Neural cell (in vitro differentiated cells): ENCODE results near the gene BBS12. TPM values are rescaled to one million over a fixed set of nuclear protein-coding genes. Genes with fewer than 3 reads are reported as not detected.

Source experiments
- H2AFZ ChIP-seq: fragments of 200-600, 300-800 bp; sonication (generic), shearing (Covaris generic); 2 replicates; pipeline ENCODE4 v1.6.0; 2014; ENCODE audit warnings: low read depth, mild to moderate bottlenecking, antibody characterized with exemption, low read length, moderate library complexity
- H3F3A ChIP-seq: fragments of 200-600 bp; shearing (Covaris generic); 2 replicates; pipeline ENCODE4 v1.6.1; 2016; ENCODE audit warnings: mild to moderate bottlenecking, moderate library complexity, mixed read lengths, antibody characterized with exemption, low read length; ENCODE audit not compliant: insufficient read depth, poor library complexity, severe bottlenecking
- H3K27ac ChIP-seq: fragments of 200-600, 300-800 bp; sonication (generic), shearing (Covaris generic); 2 replicates; pipeline ENCODE4 v1.5.1; 2014; ENCODE audit warnings: mild to moderate bottlenecking, low read length, moderate library complexity
- H3K27me3 ChIP-seq: fragments of 300-800, 200-600 bp; sonication (generic), shearing (Covaris generic); 2 replicates; pipeline ENCODE4 v1.6.0; 2014; ENCODE audit warnings: mild to moderate bottlenecking, low read depth, low read length, moderate library complexity; ENCODE audit not compliant: insufficient read depth
- H3K36me3 ChIP-seq: fragments of 300-800, 200-600 bp; sonication (generic), shearing (Covaris generic); 2 replicates; pipeline ENCODE4 v1.5.1; 2014; ENCODE audit warnings: mild to moderate bottlenecking, antibody characterized with exemption, low read length, moderate library complexity; ENCODE audit not compliant: insufficient read depth
- H3K4me2 ChIP-seq: fragments of 300-800, 200-600 bp; sonication (generic), shearing (Covaris generic); 2 replicates; pipeline ENCODE4 v1.6.0; 2014; ENCODE audit warnings: mild to moderate bottlenecking, low read length
- H3K4me3 ChIP-seq: fragments of 300-800, 200-600 bp; sonication (generic), shearing (Covaris generic); 2 replicates; pipeline ENCODE4 v1.5.1; 2014; ENCODE audit warnings: mild to moderate bottlenecking, low read length, moderate library complexity
- H3K79me2 ChIP-seq: fragments of 200-600 bp; shearing (Covaris generic); replicated peaks from 2 replicates; pipeline ENCODE4 v1.6.0; 2014; ENCODE audit warnings: mild to moderate bottlenecking, low read length, moderate library complexity; ENCODE audit not compliant: insufficient read depth
- H3K9ac ChIP-seq: fragments of 300-800, 200-600 bp; sonication (generic), shearing (Covaris generic); 2 replicates; pipeline ENCODE4 v1.6.1; 2016; ENCODE audit warnings: mild to moderate bottlenecking, low read length, mixed read lengths
- H3K9me2 ChIP-seq: fragments of 200-600 bp; shearing (Covaris generic); 2 replicates; pipeline ENCODE4 v1.6.1; 2016; ENCODE audit warnings: mild to moderate bottlenecking, low read length, mixed read lengths; ENCODE audit not compliant: insufficient read depth
- H3K9me3 ChIP-seq: fragments of 200-600, 300-800 bp; sonication (generic), shearing (Covaris generic); 2 replicates; pipeline ENCODE4 v1.6.1; 2016; ENCODE audit warnings: mild to moderate bottlenecking, mixed run types, low read length, moderate library complexity, mixed read lengths
- H4K20me1 ChIP-seq: fragments of 200-600 bp; shearing (Covaris generic); 2 replicates; pipeline ENCODE4 v1.6.1; 2016; ENCODE audit warnings: mild to moderate bottlenecking, mixed run types; ENCODE audit not compliant: insufficient read depth
- CTCF ChIP-seq: fragments of 450-650 bp; IDR thresholded peaks from 2 replicates; pipeline ENCODE4 v1.5.1; 2014; ENCODE audit warnings: antibody characterized with exemption, mild to moderate bottlenecking, moderate library complexity; ENCODE audit not compliant: poor library complexity, severe bottlenecking
- EP300 ChIP-seq: fragments of 450-650 bp; conservative IDR thresholded peaks from 2 replicates; pipeline ENCODE4 v1.6.1; 2014; ENCODE audit warnings: antibody characterized with exemption, mild to moderate bottlenecking, moderate library complexity; ENCODE audit not compliant: poor library complexity, severe bottlenecking
- EZH2 ChIP-seq: fragments of 200-600, 300-800 bp; shearing (Covaris generic), sonication (generic); IDR thresholded peaks from 2 replicates; pipeline ENCODE4 v1.6.1; 2014; ENCODE audit warnings: antibody characterized with exemption, low read length, borderline replicate concordance, mild to moderate bottlenecking; ENCODE audit not compliant: insufficient read depth, poor library complexity, severe bottlenecking
- MXI1 ChIP-seq: fragments of 450-650 bp; conservative IDR thresholded peaks from 2 replicates; pipeline ENCODE4 v1.6.1; 2014; ENCODE audit warnings: antibody characterized with exemption, mild to moderate bottlenecking; ENCODE audit not compliant: poor library complexity, severe bottlenecking
- POLR2AphosphoS5 ChIP-seq: IDR thresholded peaks from 2 replicates; pipeline ENCODE4 v1.6.1; 2012
- RAD21 ChIP-seq: fragments of 450-650 bp; conservative IDR thresholded peaks from 2 replicates; pipeline ENCODE4 v1.6.1; 2014; ENCODE audit warnings: antibody characterized with exemption, mild to moderate bottlenecking, moderate library complexity
- REST ChIP-seq: IDR thresholded peaks from 2 replicates; pipeline ENCODE4 v1.6.1; 2012; ENCODE audit warnings: borderline replicate concordance
- SMC3 ChIP-seq: fragments of 450-650 bp; conservative IDR thresholded peaks from 2 replicates; pipeline ENCODE4 v1.6.1; 2014; ENCODE audit warnings: antibody characterized with exemption, mild to moderate bottlenecking, moderate library complexity; ENCODE audit not compliant: poor library complexity
- TAF1 ChIP-seq: IDR thresholded peaks from 2 replicates; pipeline ENCODE4 v1.6.1; 2012; ENCODE audit warnings: low read depth
- polyA plus RNA-seq: library from polyadenylated mRNA; depleted of rRNA; stranded (reverse); fragments of >200 nt; gene quantifications from 2 replicates; pipeline ENCODE4 v1.2.3, GENCODE V29; 2014

BBS12 gene
- polyA plus RNA-seq, 1 donor from 2014 or later, result 3.7 TPM

GRCh38 chr4:122689972-122690371 lies 42.5 kb upstream of the BBS12 start:
- H3K9ac ChIP-seq, result no peak overlapping the region
- H3K79me2 ChIP-seq, result no peaks in the 10 kb centered on the region
- no peak overlapping the region for H3K4me2 ChIP-seq
- H3K9me2 ChIP-seq, result no peaks in the 10 kb centered on the region
- no peaks in the 10 kb centered on the region for H3K9me3 ChIP-seq
- no peak overlapping the region for H2AFZ ChIP-seq
- no peak for TF ChIP-seq POLR2AphosphoS5
- no peak for TF ChIP-seq RAD21
- TF ChIP-seq REST, result no peak
- TF ChIP-seq MXI1, result no peak
- no peak for TF ChIP-seq SMC3
- TF ChIP-seq CTCF, result no peak
- no peak for TF ChIP-seq EZH2
- no peak for TF ChIP-seq EP300
- no peak for TF ChIP-seq TAF1
- H4K20me1 ChIP-seq, result no peaks in the 10 kb centered on the region
- no peak overlapping the region for H3K4me3 ChIP-seq
- no peaks in the 10 kb centered on the region for H3K36me3 ChIP-seq
- H3F3A ChIP-seq, result no peaks in the 10 kb centered on the region
- no peaks in the 10 kb centered on the region for H3K27me3 ChIP-seq
- H3K27ac ChIP-seq, result no peak overlapping the region

- no peaks in the 10 kb centered on the region for H4K20me1 ChIP-seq
- H3K79me2 ChIP-seq, result no peaks in the 10 kb centered on the region
- no peak for TF ChIP-seq REST
- no peak for TF ChIP-seq MXI1
- TF ChIP-seq EP300, result no peak
- H3F3A ChIP-seq, result no peaks in the 10 kb centered on the region
- no peaks in the 10 kb centered on the region for H3K36me3 ChIP-seq
- no peak overlapping the region for H3K27ac ChIP-seq
- H3K27me3 ChIP-seq, result no peaks in the 10 kb centered on the region
- H3K9me2 ChIP-seq, result no peaks in the 10 kb centered on the region
- H3K9ac ChIP-seq, result no peak overlapping the region
- H2AFZ ChIP-seq, result no peak overlapping the region
- no peak overlapping the region for H3K4me3 ChIP-seq
- no peaks in the 10 kb centered on the region for H3K9me3 ChIP-seq
- H3K4me2 ChIP-seq, result no peak overlapping the region
Observed at GRCh38 chr4:122691988-122692387, 40.5 kb upstream of the BBS12 start.
